Stomach (tissue), 4 donors: ENCODE measurements around the gene DPP8.

Experiments
- CTCF ChIP-seq, 7 experiments: fragments of 450-650 bp in 4 of 7; fragments of 200-600 bp in 3 of 7; sonication (generic) in 3 of 7; IDR thresholded peaks; one replicate each; pipeline ENCODE4 v1.5.1; 2016 to 2019; ENCODE audit warnings: antibody characterized with exemption in 7 of 7, control low read depth in 2 of 7, mild to moderate bottlenecking in 1 of 7
- POLR2A ChIP-seq, 4 donors: fragments of 450-650 bp; IDR thresholded peaks; one replicate each; pipeline ENCODE4 v1.6.1; 2016; ENCODE audit warnings: antibody characterized with exemption in 4 of 4, control low read depth in 2 of 4, mild to moderate bottlenecking in 1 of 4, moderate library complexity in 1 of 4
- POLR2AphosphoS5 ChIP-seq, 3 donors: sonication (generic); formaldehyde crosslinking; IDR thresholded peaks; one replicate each; pipeline ENCODE4 v1.6.1; 2016; ENCODE audit warnings: antibody characterized with exemption in 3 of 3

- TF ChIP-seq CTCF (IDR thresholded peaks at IDR 0.05) (no peak), POLR2AphosphoS5 (IDR thresholded peaks at IDR 0.05) (no peak), POLR2A (IDR thresholded peaks at IDR 0.05) (no peak)
These were observed 121.8 kb downstream of the DPP8 start for GRCh38 chr15:65395567-65396202.
